Measurements from ENCODE around the gene KRTAP9-4.
"Not testable (repeated sequence)": the region's sequence is repeated elsewhere in the genome, so short reads cannot be mapped to it uniquely, and the experiment has no call there.

Gene KRTAP9-4

GRCh38 chr17:41265078-41265477 lies 15.6 kb downstream of the KRTAP9-4 start, which contains the start of gene KRTAP9-6:
TSS of gene KRTAP9-6 (plus strand) at chr17:41265378. CDS start at chr17:41265378, 0 bp downstream.
- no peak for DNase-seq (ENCODE audit: low read depth)

GRCh38 chr17:41267711-41268110 lies 18.2 kb downstream of the KRTAP9-4 start:
- DNase-seq (ENCODE audit: low read depth): no peak

GRCh38 chr17:41271323-41271722 lies 21.8 kb downstream of the KRTAP9-4 start:
- not testable (repeated sequence) for DNase-seq (ENCODE audit: low read depth)

- DNase-seq (ENCODE audit: low read depth): no peak
These were observed 22.4 kb downstream of the KRTAP9-4 start for GRCh38 chr17:41271858-41272257.

- not testable (repeated sequence) for DNase-seq (ENCODE audit: low read depth)
These were observed 26.2 kb downstream of the KRTAP9-4 start, which contains the start of gene KRTAP9-7 for GRCh38 chr17:41275648-41276190. TSS of gene KRTAP9-7 (plus strand) at chr17:41275698. CDS start at chr17:41275698, 0 bp downstream.

- DNase-seq (ENCODE audit: low read depth): no peak
These were observed 28.9 kb downstream of the KRTAP9-4 start for GRCh38 chr17:41278176-41278955.

GRCh38 chr17:41284043-41284442 lies 34.6 kb downstream of the KRTAP9-4 start:
- no peak for DNase-seq (ENCODE audit: low read depth)

- no peak for DNase-seq (ENCODE audit: low read depth)
These were observed 35.1 kb downstream of the KRTAP9-4 start for GRCh38 chr17:41284546-41284945.

GRCh38 chr17:41287050-41287449 lies 37.6 kb downstream of the KRTAP9-4 start:
- no peak for DNase-seq (ENCODE audit: low read depth)

- no peak for DNase-seq (ENCODE audit: low read depth)
These were observed 44.5 kb downstream of the KRTAP9-4 start for GRCh38 chr17:41294016-41294415.

GRCh38 chr17:41296846-41297245 lies 47.4 kb downstream of the KRTAP9-4 start:
- no peak for DNase-seq (ENCODE audit: low read depth)

GRCh38 chr17:41298458-41299135 lies 49.1 kb downstream of the KRTAP9-4 start:
- DNase-seq (ENCODE audit: low read depth): no peak
